Uterus (tissue), 2 donors: ENCODE data around the gene INTU.

ENCODE experiments used
- POLR2A ChIP-seq, 2 donors: fragments of 450-650 bp; IDR thresholded peaks; one replicate each; pipeline ENCODE4 v1.6.1; 2016; ENCODE audit warnings: antibody characterized with exemption in 2 of 2, mild to moderate bottlenecking in 1 of 2, moderate library complexity in 1 of 2
- TF ChIP-seq, protein P1 (sequence below), 4 experiments: fragments of 200-600 bp in 2 of 4; fragments of 450-650 bp in 2 of 4; sonication (generic) in 2 of 4; IDR thresholded peaks; one replicate each; pipeline ENCODE4 v1.5.1; 2016 to 2019; ENCODE audit warnings: antibody characterized with exemption in 4 of 4, mild to moderate bottlenecking in 2 of 4, moderate library complexity in 1 of 4

DNA sequence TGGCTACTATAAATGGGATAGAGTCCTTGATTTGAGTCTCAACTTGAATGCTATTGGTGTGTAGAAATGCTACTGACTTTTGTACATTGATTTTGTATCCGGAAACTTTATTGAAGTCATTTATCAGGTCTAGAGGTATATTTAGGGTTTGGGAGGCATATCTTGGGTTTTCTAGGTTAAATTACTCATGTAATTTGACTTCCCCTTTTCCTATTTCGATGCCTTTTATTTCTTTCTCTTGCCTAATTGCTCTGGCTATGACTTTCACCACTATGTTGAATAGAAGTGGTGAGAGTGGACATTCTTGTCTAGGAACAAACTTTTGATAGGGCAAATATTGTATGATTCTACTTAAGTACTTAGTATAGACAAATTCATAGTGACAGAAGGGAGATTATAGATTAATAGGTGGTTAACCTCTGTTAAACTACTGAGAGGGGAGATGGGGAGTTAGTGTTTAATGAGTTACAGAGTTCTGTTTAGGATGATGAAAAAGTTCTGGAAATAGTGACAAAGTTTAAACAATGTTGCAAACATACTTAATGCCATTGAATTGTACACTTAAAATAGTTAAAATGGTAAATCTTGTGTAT lies 126.6 kb downstream of the INTU start:
- TF ChIP-seq POLR2A (IDR thresholded peaks at IDR 0.05) = no peak
- TF ChIP-seq, protein P1, sequence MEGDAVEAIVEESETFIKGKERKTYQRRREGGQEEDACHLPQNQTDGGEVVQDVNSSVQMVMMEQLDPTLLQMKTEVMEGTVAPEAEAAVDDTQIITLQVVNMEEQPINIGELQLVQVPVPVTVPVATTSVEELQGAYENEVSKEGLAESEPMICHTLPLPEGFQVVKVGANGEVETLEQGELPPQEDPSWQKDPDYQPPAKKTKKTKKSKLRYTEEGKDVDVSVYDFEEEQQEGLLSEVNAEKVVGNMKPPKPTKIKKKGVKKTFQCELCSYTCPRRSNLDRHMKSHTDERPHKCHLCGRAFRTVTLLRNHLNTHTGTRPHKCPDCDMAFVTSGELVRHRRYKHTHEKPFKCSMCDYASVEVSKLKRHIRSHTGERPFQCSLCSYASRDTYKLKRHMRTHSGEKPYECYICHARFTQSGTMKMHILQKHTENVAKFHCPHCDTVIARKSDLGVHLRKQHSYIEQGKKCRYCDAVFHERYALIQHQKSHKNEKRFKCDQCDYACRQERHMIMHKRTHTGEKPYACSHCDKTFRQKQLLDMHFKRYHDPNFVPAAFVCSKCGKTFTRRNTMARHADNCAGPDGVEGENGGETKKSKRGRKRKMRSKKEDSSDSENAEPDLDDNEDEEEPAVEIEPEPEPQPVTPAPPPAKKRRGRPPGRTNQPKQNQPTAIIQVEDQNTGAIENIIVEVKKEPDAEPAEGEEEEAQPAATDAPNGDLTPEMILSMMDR (IDR thresholded peaks at IDR 0.05) = no peak
